ENCODE results near the gene VGLL4.
"Not testable (repeated sequence)": the region's sequence is repeated elsewhere in the genome, so short reads cannot be mapped to it uniquely, and the experiment has no call there.

The VGLL4 gene

DNA sequence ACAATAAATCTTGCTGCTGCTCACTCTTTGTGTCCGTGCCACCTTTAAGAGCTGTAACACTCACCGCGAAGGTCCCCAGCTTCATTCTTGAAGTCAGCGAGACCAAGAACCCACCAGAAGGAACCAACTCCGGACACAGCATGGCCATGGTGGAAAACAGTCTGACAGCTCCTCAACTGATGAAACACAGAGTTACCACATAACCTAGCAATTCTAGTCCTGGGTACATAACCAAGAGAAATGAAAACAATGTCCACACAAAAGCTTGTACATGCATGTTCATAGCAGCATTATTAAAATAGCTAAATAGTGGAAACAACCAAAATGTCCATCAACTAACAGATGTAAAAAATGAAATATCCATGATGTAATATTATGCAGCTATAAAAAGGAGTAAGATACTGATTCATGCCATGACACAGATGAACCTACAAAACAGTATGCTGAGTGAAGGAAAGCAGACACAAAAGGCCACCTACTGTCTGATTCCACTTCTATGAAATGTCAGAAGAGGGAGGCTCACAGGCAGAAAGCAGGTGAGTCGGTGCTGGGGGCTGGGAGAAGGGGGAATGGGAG lies 36.8 kb downstream of the VGLL4 start:
- DNase-seq (ENCODE audit: low read depth in 2 of 2): no peak

DNA sequence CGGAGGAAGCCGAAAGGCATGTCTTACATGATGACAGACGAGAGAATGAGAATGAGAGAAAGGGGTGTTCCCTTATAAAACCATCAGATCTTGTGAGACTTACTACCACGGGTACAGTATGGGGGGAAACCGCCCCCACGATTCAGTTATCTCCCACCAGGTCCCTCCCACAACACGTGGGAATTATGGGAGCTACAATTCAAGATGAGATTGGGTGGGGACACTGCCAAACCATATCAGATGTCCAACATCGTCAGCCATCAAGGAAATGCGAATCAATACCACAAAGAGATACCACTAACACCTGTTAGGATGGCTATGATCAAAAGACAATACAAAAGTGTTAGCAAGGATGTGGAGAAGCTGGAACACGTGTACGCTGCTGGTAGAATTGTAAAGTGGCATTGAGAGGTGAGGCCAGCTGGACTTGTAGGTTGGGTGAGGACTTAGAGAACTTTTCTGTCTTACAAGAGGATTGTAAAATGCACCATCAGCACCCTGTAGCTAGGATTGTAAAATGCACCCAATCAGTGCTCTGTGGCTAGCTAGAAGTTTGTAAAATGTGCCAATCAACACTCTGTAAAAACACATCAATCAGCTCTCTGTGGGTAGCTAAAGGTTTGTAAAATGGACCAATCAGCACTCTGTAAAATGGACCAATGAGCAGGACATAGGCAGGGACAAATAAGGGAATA lies 37.5 kb downstream of the VGLL4 start:
- no peak for DNase-seq (ENCODE audit: low read depth in 2 of 2)

DNA sequence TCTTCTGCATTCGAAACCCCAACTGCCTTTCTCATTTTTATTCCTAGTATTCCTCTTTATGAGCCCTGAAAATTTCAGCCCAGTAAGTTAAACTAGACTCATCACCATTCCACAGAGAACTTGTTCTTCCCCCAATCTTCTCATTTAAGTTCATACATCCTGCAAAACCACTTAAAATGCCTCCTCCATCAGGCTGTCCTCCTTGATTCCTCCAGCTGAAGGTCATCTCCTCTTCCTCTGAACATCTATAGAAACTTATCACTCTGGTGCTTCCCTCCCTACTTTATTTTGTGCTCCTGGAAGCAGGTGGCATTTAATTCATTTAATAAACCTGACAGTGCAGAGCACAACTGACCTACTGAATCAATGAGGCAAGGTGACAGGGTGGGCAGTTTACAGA lies 38.3 kb downstream of the VGLL4 start:
- DNase-seq (ENCODE audit: low read depth in 2 of 2): no peak

DNA sequence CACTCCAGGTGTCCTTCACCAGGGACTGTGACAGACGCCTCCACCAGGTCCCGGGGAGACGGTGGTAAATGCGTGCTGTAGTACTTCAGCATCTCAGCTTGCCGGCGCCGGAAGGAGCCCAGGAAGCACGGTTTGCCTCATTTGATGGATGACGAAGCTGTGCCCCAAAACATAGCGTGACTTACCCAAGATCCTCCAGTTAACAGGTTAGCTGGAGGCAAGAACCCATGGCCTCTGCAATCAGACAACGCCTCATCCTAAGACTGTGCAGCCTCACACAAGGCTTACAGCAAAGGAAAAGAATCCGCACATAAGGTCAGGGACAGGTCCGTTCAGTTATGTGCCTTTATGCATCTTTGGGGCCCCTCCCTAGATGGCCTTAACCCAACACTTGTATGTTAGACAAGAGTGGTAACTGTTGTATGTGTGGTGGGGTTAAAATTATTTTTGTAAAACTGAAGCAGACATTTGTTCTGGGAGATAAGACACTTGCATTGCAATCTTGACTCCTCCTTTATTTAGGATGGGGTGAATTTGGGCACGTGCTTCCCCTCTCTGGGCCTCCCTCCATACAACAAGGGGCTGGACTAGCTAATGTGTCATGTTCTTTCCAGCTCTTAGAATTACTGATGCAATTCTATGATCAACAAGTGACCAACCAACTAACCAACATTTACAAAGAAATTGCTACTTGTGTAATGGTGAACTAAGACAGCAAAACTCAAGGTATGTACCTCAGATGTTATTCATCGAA lies 39.4 kb downstream of the VGLL4 start:
- no peak for DNase-seq (ENCODE audit: low read depth in 2 of 2)

DNA sequence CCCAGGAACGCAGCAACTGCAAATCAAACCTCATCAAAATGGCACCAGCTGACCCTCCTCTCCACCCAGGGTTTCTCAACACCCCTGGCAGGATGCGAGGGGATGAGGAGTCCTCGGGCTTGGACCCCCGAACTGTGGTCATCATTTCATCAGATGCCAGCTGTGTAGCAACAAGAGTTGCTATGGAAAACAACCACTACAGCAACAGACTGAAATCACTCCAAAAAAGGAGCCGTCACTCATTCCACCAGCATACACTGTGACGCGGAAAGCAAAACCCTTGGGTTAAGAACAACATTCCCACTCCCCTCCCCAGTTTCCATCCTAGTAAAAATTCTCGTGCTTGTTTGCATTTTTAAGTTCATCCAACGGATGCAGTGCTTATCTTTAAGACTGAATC lies 40.1 kb downstream of the VGLL4 start:
- no peak for DNase-seq (ENCODE audit: low read depth in 2 of 2)

DNA sequence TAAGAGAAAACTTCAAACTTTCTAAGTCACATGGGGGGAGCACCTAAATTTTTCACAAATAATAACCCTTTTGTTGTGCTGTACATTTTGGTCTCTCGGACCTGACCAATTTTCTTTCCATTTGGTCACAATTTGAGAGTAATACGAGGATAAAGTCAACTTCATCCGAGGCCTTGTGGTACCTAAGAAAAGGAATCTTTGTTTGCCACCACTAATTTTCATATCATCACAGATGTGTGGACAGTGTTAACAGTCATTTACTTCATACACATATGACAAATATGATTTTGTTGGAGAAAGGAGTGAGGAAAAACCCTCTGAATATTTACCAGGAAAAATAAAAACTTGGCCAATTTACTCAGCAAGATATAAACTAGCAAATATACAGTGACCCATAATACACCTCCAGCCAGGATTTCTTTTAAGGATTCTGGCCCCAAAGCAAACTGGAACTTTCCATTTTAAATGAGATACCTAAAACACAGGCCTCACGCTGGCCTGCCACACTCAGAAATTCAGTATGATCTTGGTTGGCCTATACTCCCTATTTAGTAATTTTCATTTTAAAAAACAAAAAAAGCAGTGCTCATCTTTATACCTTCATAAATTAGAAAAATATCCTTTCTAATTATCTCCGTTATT lies 40.7 kb downstream of the VGLL4 start:
- DNase-seq (ENCODE audit: low read depth in 2 of 2): no peak

DNA sequence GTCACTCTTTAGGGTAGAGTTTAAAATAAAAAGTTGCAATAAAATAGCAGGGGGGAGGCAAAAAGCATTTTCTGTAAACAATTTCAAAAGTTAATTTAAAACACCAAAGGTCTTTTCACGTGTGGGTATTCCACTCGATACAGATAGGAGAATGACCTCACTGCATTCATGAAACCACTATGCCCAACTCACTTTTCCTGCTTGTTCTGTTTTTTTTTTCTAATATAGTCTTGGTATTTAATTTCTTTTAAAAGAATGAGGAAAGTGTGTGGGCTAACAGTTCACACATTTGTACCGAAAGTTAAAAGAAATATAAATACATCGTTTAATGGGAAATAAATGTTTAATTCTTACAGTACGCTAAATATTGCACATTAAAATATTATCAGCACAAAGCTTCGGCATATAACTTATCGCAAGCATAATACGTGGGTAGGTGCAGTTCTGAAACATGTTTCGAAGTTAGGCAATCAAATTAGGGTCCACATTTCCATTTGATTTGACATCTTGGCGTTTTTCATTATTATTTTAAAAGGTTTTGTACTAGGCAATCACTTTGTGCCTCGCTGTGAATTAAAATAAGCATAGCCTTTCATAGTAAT lies 41.4 kb downstream of the VGLL4 start:
- no peak for DNase-seq (ENCODE audit: low read depth in 2 of 2)

DNA sequence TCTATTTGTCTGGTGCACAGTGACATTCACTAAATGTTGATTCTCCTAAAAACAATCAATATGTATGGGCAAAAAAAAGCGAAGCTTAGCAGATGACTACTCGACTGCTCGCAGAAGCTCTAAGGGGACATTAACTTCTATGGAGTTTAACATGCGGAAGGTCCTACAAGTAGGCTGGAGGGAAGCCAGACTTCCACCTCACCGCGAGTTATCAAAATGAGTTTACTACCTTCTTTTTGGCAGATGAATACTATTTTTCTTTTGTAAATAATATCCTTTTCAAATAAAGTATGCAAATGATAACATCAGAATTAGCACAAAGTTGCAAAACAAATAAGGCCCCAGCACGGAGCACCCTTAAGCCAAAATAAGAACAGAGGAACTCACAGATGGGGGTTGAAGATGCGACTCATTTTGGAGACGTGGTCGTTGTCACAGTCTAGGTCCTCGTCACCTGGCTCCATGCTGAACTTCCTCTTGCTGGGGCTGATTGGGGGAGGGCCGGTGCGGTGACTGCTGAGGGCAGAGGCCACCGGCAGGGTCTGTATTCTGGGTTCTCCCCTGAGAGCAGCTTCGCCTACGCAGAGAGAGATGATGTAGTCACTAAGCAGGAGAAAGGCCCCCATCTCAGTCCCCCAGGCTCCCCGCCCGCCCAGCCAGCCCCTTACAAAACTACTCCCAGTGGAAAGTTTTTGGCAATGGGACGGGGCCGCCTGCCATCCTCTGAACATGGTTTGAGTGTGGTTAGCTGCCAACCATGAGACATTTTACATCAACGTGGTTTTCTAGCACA lies 42.1 kb downstream of the VGLL4 start:
- DNase-seq (ENCODE audit: low read depth in 2 of 2): no peak

DNA sequence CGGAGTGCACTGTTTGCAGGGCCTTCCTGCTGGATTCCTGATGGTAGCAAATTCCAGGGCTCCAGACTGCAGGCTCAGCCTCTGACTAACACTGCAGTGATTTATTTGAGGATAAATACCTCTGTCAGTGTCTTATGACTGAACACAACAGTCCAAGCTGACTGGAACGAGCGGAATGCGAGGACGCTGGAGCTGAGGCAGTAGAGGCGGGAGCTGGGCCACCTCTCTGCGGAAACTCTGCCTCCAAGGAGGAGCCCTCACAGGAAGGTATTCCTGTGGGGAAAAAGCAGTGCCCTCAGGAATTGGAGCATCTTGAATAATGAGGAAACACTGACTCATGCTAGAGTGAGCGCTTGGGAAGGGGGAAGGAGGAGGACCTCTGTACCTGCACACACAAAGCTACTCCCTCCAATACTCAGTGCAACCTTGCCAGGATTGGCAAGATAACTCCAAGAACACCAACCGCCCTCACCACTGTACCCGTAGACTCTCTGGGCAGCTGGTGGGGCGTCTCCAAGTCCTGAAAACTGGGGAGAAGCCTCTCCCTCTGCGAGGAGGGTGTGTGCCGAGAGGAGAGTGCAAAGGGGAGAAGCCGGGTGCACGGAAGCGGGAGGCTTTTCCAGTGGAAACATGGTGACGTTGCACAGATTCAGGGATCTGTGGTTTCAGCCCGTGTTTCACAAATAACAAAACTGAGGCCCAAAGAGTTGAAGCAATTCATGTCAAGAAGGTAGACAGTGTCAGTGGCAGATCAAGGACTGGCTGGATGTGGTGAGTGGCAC lies 43.0 kb downstream of the VGLL4 start:
- no peak for DNase-seq (ENCODE audit: low read depth in 2 of 2)

DNA sequence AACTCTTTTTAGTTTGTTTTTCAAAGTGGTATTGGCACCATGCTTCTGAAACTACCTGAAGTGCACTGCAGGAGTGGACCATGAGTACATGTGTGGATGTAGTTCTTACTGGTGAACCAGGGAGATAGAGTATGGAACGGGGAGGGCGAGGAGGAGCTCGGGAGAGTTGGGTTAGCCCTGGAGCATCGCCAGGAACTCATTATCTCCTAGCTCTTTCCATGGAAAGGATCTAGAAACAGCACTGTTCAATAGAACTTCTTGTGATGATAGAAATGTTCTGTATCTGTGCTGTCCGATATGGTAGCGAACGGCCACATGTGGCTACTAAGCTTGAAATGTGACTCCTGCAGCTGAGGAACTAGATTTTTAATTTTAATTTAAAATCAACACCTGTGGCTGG lies 47.3 kb downstream of the VGLL4 start:
- DNase-seq (ENCODE audit: low read depth in 2 of 2): no peak

DNA sequence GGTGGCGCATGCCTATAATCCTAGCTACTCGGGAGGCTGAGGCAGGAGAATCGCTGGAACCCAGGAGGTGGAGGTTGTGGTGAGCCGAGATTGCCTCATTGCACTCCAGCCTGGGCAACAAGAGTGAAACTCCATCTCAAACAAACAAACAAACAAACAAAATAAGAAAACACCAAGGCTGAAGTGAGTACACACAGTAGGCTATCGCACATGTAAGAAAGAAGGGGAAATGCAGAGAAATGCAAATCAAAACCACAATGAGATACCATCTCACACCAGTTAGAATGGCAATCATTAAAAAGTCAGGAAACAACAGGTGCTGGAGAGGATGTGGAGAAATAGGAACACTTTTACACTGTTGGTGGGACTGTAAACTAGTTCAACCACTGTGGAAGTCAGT lies 48.7 kb downstream of the VGLL4 start:
- DNase-seq (ENCODE audit: low read depth in 2 of 2): not testable (repeated sequence)

DNA sequence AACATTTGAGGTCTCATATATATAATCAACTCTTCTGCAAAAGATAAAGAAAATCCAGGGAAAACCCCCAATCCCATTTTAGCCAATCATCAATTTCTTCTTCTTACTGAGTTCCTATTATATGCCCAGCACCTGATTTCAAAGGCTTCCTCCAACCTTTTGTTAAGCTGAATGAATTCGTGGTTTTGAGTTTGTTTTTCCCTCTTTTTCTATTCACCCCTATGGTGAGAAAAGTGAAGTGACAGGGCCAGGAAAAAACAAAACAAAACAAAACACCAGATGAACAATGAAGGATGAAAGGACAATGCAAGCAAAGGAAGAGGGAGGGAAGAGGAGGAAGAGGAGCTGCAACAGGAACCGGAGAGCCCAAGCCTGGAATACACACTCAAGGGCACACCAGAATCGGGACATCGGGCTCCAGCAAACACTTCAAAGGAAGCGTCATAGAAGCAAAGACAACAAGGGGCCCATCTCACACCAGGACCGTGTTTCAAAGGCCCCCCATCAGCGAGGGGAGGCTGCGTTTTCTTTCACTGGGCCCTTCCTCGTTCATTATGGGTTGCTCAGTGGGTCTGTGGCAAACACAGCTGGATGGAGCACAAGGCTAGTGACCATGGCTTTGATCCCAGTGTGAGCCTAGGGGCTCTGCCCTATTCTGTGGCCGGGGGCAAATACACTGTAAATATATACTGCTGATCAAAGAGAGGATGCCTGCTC lies 50.2 kb downstream of the VGLL4 start:
- no peak for DNase-seq (ENCODE audit: low read depth in 2 of 2)

DNA sequence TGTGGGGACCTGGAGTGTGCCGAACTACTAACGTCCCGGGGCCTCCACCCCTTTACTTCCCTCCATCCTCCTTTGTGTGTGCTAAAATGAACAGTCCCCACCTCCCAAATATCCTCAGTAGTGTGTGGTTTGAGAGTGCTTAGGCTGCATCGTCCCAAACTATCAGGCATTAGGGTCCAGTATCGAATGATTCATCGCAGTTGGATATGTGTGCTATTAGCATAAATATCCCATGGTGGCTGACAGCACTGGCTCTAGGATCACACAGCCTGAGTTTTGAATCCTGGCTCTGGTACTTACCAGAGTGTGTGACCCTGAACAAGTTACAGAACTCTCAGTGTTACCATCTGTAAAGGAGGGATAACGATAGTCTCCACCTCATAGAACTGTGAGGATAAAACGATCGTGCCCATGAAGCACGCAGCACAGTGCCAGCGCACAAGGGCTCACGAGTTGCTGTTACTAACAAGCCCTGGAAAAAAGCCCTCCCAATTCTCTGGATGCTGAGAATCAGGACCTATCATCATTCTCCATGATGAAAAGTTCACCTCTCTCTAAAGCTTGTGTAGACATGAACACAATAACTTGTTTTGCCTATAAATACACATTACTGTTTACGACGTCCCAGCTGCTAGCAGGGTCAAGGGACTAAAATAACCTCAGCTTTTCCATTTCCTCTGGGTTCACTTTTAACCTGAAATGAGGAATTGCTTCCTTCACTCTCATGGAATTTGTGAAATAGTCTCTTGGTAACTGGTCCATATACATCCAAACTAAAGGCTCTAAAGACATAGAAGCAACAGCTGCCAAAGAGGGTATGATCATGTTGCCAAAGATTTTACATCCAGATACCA lies 51.0 kb downstream of the VGLL4 start:
- no peak for DNase-seq (ENCODE audit: low read depth in 2 of 2)

DNA sequence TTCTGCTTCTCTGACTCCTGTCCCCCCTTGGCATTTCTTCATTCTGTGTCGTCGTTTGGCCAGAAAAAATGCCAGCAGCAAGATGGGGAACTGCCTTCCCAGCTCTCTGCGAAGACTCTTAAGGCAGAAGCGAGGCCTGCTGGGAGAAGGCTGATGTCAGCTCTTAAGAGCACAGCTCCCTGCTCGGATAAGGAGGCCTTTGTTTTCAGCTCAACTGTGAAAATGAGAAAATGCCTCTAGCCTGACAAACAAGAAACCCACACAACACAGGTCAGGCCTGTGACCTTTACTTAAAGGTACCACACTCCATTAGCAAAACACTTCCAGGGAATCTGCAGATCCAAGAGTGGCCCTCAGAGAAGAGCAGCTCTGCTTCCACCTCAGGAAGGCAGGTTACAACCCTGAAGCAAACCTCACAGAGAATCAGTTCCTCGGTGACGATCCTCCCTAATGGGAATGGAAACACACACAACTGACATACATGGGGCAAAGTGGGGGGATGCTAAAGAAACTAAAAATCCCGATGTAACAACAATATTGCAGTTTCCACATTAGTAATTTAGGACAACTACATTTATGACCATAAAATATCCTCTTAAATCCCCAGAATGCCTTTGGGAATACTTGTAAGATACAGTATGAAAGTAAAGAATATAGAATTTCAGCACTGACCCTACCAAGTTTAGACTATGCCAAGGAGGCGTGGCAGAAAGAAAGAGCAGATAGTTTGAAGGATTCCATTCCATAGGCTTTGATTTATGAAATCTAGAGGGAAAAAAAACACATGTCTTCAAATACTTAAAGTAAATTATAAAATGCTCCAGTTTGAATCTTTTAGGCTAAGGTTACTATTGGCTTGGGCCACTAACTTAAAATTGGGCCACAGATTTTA lies 52.1 kb downstream of the VGLL4 start:
- no peak for DNase-seq (ENCODE audit: low read depth in 2 of 2)

DNA sequence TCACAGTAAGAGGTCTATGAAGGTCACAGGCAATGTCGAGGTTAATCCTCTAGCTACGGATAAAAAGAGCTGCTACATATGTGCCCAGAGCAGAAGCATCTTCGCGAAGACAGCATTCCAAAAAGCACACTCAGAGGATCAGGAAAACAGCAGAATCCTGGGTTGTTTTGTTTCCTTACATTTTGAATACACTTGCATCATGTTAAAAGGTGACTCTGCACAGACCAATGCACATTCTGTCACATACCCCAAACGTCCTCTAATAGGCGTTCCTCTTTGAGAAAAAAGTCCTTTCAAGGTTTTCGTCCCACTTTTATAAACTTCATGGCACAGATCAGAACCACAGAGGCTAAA lies 52.7 kb downstream of the VGLL4 start:
- no peak for DNase-seq (ENCODE audit: low read depth in 2 of 2)

DNA sequence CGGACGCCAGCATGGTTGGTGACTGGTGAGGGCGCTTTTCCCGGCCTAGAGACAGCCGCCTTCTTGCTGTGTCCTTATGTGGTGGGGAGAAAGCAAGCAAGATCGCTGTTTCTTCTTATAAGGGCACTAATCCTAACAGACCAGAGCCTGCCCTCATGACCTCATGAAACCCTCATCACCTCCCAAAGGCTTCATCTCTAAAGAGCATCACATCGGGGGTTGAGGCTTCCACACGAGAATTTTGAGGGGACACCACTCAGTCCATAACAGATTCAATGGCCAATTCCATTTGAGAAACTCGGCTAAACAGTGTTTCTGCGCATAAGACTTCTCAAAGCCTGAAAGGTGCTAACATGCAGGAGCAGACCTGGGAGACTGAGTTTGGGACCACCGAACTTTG lies 54.0 kb downstream of the VGLL4 start:
- no peak for DNase-seq (ENCODE audit: low read depth in 2 of 2)

DNA sequence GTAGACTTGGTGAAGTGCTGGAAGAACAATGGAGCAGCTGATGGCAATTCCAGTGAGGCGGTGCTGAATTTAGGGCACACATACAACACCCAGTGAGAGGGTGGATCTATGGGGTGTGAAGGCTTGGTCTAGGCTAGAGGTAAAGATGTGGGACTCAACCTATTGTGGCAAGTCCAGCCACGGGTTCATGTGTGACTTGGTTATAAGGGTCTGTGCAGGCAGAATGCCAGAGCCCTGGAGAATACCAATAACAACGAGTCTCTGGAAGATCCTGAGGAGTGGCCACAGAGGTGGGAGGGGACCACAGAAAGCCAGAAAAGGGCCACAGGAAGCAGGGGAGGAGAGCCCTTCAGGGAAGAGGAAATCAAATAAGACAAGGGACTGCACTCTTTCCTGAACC lies 55.0 kb downstream of the VGLL4 start:
- DNase-seq (ENCODE audit: low read depth in 2 of 2): no peak

DNA sequence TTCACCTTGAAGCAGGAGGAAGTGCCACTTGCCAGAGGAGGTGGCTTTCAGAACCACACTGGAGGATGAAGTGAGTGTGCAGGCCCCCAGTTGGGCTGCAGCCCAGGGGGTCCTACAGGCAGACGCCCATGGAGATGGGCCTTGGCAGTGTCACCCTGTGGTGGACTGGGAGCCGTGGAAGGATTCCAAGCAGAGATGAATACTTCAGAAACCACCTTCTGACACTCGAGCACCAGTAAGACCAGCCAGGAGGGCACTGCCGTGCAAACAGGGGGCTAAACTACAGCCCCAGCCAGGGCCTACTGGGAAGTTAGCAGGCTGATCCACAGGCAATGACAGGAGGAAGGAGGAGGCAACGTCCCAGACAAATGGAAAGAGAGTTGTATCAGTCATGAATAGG lies 55.4 kb downstream of the VGLL4 start:
- no peak for DNase-seq (ENCODE audit: low read depth in 2 of 2)
